Panc1 (cell line): ENCODE data around the gene DNAH12.

ENCODE experiments used
- CTCF ChIP-seq: fragments of 450-650 bp; IDR thresholded peaks from 2 replicates; pipeline ENCODE4 v1.5.1; 2017; ENCODE audit warnings: mild to moderate bottlenecking
- POLR2AphosphoS5 ChIP-seq: IDR thresholded peaks from 2 replicates; pipeline ENCODE4 v1.6.1; 2012; ENCODE audit warnings: mild to moderate bottlenecking, low read depth, low read length, moderate library complexity
- SIN3A ChIP-seq: IDR thresholded peaks from 2 replicates; pipeline ENCODE4 v1.6.1; 2012; ENCODE audit warnings: low read depth, mild to moderate bottlenecking, low read length, moderate library complexity, borderline replicate concordance; ENCODE audit not compliant: insufficient read depth
- TF ChIP-seq, protein P1 (sequence below), 2 experiments: IDR thresholded peaks; 2 replicates each; pipeline ENCODE4 v1.6.1; 2011 to 2012; ENCODE audit warnings: low read depth in 2 of 2, control low read depth in 1 of 2, low read length in 1 of 2, mild to moderate bottlenecking in 1 of 2, moderate library complexity in 1 of 2; ENCODE audit not compliant: insufficient read depth in 1 of 2

- TF ChIP-seq, protein P1, sequence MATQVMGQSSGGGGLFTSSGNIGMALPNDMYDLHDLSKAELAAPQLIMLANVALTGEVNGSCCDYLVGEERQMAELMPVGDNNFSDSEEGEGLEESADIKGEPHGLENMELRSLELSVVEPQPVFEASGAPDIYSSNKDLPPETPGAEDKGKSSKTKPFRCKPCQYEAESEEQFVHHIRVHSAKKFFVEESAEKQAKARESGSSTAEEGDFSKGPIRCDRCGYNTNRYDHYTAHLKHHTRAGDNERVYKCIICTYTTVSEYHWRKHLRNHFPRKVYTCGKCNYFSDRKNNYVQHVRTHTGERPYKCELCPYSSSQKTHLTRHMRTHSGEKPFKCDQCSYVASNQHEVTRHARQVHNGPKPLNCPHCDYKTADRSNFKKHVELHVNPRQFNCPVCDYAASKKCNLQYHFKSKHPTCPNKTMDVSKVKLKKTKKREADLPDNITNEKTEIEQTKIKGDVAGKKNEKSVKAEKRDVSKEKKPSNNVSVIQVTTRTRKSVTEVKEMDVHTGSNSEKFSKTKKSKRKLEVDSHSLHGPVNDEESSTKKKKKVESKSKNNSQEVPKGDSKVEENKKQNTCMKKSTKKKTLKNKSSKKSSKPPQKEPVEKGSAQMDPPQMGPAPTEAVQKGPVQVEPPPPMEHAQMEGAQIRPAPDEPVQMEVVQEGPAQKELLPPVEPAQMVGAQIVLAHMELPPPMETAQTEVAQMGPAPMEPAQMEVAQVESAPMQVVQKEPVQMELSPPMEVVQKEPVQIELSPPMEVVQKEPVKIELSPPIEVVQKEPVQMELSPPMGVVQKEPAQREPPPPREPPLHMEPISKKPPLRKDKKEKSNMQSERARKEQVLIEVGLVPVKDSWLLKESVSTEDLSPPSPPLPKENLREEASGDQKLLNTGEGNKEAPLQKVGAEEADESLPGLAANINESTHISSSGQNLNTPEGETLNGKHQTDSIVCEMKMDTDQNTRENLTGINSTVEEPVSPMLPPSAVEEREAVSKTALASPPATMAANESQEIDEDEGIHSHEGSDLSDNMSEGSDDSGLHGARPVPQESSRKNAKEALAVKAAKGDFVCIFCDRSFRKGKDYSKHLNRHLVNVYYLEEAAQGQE (IDR thresholded peaks at IDR 0.05; ENCODE audit: insufficient read depth in 1 of 2, low read depth in 2 of 2, low read length in 1 of 2) = no peak
- TF ChIP-seq CTCF (no peak), POLR2AphosphoS5 (no peak), SIN3A (no peak)
Observed at GRCh38 chr3:57592306-57592705, 48.2 kb upstream of the DNAH12 start.
